ENCODE measurements around the gene COG5.
"Not testable (repeated sequence)": the region's sequence is repeated elsewhere in the genome, so short reads cannot be mapped to it uniquely, and the experiment has no call there.

Gene COG5

GRCh38 chr7:107158028-107158427 lies 405.7 kb downstream of the COG5 start:
- no peak overlapping the region for H3K4me3 ChIP-seq (ENCODE audit: low read length)
- DNase-seq (ENCODE audit: low read depth, low spot score): no peak

GRCh38 chr7:107157091-107157490 lies 406.6 kb downstream of the COG5 start:
- H3K4me3 ChIP-seq (ENCODE audit: low read length): no peak overlapping the region
- no peak for DNase-seq (ENCODE audit: low read depth, low spot score)

DNA sequence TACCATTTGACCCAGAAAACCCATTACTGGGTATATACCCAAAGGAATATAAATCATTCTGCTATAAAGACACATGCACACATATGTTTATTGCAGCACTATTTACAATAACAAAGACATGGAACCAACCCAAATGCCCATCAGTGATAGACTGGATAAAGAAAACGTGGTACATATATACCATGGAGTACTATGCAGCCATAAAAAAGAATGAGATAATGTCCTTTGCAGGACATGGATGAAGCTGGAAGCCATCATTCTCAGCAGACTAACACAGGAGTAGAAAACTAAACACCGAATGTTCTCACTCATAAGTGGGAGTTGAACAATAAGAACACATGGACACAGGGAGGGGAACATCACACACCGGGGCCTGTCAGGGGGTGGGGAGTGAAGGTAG lies 408.0 kb downstream of the COG5 start:
- not testable (repeated sequence) for DNase-seq (ENCODE audit: low read depth, low spot score); H3K4me3 ChIP-seq (ENCODE audit: low read length)

DNA sequence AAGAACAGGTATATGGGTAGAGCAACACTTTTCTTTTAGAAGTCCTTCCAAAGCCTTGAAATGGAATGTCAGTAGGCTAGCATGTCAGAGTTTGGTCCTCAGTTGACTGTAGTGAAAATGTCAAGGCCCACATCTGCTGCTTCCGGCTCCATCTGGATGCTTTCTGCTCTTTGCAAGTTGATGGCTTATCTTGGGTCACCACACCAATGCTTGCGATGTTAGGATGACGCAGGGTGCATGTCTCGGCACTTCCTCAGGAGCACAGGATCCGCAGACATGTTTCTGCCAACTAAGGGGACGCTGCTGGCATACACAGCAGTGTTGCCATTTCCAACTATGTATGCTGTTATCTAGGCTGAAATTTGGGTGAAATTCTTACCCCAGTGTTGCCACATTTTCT lies 408.9 kb downstream of the COG5 start:
- H3K4me3 ChIP-seq (ENCODE audit: low read length): no peak overlapping the region
- DNase-seq (ENCODE audit: low read depth, low spot score): no peak

DNA sequence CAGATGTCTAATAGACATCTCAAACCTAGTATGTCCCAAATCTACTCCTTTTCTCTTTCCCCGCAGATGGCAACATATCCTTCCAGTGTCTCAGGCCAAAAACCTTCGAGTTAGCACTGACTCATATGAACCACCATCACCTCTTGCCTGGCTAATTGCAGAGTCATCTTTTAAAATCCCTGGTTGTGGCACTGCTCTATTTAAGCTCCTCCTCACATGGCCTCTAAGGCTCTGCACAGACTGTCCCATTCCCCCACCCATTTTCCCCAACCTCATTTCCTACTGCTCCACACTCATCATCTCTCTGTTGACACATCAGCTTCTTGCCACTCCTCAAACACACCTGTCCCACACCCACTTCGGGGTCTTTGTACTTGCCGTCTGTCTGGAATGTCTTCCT lies 411.7 kb downstream of the COG5 start:
- DNase-seq (ENCODE audit: low read depth, low spot score): no peak
- H3K4me3 ChIP-seq (ENCODE audit: low read length): no peak overlapping the region
